MCF 10A (cell line): ENCODE data around the gene CELF4. TPM values are rescaled to one million over a fixed set of nuclear protein-coding genes. Genes with fewer than 3 reads are reported as not detected.

Experiments used
- BruUV-seq: library from RNA; stranded (reverse); fragments of 400-500 nt; replicated peaks from 2 replicates; lab custom pipeline; 2021; lab: Mats Ljungman, UMichigan
- CTCF ChIA-PET: fragments of 300-600 bp; sonication (Branson Sonifier 250); formaldehyde crosslinking; extraction: SDS; loops from one replicate; lab custom pipeline; 2021; ENCODE audit warnings: antibody characterized with exemption, inconsistent platforms; lab: Yijun Ruan, JAX
- POLR2A ChIA-PET: fragments of 300-600, 350-650 bp; sonication (Branson Sonifier 250); formaldehyde crosslinking; extraction: SDS; loops from one replicate; lab custom pipeline; 2020; ENCODE audit warnings: antibody characterized with exemption, inconsistent platforms; lab: Yijun Ruan, JAX
- DNase-seq: peaks from one replicate; pipeline ENCODE4 v3.0.0-alpha.2; 2018; ENCODE audit not compliant: unreplicated experiment
- H3K27ac Mint-ChIP-seq: one replicate; pipeline ENCODE4 v1.8.0; 2022; ENCODE audit warnings: mild to moderate bottlenecking, low read depth, mixed read lengths; ENCODE audit not compliant: unreplicated experiment
- H3K27me3 Mint-ChIP-seq: one replicate; pipeline ENCODE4 v1.8.0; 2022; ENCODE audit warnings: mixed read lengths; ENCODE audit not compliant: insufficient read depth, unreplicated experiment
- H3K36me3 Mint-ChIP-seq: one replicate; pipeline ENCODE4 v1.8.0; 2022; ENCODE audit warnings: mild to moderate bottlenecking, moderate library complexity, mixed read lengths; ENCODE audit not compliant: insufficient read depth, unreplicated experiment
- H3K4me1 Mint-ChIP-seq: one replicate; pipeline ENCODE4 v1.8.0; 2022; ENCODE audit warnings: mixed read lengths; ENCODE audit not compliant: insufficient read depth, unreplicated experiment
- H3K4me3 Mint-ChIP-seq: one replicate; pipeline ENCODE4 v1.8.0; 2022; ENCODE audit warnings: mild to moderate bottlenecking, moderate library complexity, mixed read lengths; ENCODE audit not compliant: unreplicated experiment
- H3K9me3 Mint-ChIP-seq: one replicate; pipeline ENCODE4 v1.8.0; 2022; ENCODE audit warnings: mixed read lengths; ENCODE audit not compliant: unreplicated experiment
- intact Hi-C: fragments of 100-400 bp; cut with micrococcal nuclease; formaldehyde crosslinking; loops from 2 replicates; pipeline ENCODE4 v1.14.1; 2022
- total RNA-seq: library from RNA; stranded (reverse); gene quantifications from 2 replicates; pipeline ENCODE4 v1.2.3, GENCODE V29; 2022
- TF ChIP-seq, protein P1 (sequence below): fragments of 200-600 bp; IDR thresholded peaks from one replicate; pipeline ENCODE4 v1.8.0; 2022; ENCODE audit warnings: antibody characterized with exemption, mild to moderate bottlenecking; ENCODE audit not compliant: unreplicated experiment

The CELF4 gene
- total RNA-seq, 1 experiment from 2014 or later: not detected

DNA sequence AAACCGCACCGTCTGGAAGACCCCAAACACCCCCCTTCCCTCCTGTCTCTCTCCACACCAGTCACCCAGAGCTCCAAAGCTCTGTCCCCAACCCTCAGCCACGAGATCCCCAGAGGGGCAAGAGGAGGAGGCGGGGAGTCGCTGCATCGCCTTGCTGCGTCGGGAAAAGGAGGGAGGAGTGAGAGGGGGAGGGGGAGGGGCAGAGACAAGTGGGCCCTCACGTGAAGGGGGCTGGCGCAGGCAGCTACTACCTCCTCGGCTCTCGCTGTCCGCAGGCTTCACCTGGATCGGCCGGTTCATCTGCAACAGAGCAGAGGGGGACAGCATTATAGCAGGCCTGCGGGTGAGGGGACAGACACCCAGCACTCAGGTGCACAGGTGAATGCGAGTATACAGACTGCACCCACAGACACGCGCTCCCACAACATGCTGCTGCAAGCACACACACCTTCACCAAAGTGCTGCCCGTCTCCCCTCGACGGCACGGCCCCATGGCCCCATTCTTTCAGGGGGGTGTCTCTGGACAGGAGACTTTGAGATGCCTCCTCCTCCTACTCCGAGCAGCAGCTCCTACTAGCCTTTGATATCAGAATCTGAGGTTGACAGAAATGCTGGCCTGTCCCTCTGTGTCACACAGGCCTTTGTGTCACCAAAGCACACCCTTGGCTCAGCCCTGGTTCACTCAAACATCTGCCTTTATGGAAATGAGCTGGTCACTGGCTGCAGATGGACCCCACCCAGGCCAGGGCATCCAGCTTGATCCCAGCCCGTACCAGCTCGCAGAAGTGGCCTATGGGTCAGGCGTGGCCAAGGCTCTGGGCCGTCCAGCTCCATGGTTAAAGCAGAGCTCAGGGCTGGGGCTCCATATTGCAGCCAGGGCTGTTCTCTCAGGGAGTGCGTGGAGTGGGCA is 243.8 kb downstream of the CELF4 start:
- ChIA-PET CTCF (interaction anchor here (0.6 to 1.3 kb wide), 6 partner anchors 12 to 21 kb away, joined by 3 to 7 read pairs (median 4); no protein-coding TSS in a partner anchor), POLR2A (no interaction called here)
- DNase-seq: no peak
- BruUV-seq: no TSS peak
- H3K27ac Mint-ChIP-seq: no peak overlapping the region
- H3K4me3 Mint-ChIP-seq: no peak overlapping the region
- H3K9me3 Mint-ChIP-seq: no peaks in the 10 kb centered on the region
- H3K36me3 Mint-ChIP-seq: no peaks in the 10 kb centered on the region
- intact Hi-C loops: no loop called here
- no peaks in the 10 kb centered on the region for H3K4me1 Mint-ChIP-seq
- TF ChIP-seq, protein P1, sequence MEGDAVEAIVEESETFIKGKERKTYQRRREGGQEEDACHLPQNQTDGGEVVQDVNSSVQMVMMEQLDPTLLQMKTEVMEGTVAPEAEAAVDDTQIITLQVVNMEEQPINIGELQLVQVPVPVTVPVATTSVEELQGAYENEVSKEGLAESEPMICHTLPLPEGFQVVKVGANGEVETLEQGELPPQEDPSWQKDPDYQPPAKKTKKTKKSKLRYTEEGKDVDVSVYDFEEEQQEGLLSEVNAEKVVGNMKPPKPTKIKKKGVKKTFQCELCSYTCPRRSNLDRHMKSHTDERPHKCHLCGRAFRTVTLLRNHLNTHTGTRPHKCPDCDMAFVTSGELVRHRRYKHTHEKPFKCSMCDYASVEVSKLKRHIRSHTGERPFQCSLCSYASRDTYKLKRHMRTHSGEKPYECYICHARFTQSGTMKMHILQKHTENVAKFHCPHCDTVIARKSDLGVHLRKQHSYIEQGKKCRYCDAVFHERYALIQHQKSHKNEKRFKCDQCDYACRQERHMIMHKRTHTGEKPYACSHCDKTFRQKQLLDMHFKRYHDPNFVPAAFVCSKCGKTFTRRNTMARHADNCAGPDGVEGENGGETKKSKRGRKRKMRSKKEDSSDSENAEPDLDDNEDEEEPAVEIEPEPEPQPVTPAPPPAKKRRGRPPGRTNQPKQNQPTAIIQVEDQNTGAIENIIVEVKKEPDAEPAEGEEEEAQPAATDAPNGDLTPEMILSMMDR: no peak
- no peaks in the 10 kb centered on the region for H3K27me3 Mint-ChIP-seq

DNA sequence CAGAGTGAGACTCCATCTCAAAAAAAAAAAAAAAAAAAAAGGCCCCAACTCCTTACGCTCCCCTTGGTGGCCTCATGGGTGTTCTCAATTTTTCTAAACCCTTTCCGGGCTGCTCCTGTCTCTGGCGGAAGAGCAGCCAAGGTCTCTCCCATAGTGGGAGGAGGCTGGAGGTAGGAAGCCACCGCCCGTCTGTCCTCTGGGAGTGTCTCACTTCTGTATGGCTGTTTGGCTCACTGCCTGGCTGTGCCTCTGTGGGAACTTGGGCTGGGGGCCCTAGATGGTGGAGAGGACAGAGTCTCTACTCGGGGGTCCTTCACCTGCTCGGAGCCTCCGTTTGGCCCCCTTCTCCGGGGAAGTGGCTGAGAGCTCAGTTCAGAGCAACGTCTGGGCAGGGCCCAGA is 245.3 kb downstream of the CELF4 start:
- no TSS peak for BruUV-seq
- H3K36me3 Mint-ChIP-seq: no peaks in the 10 kb centered on the region
- H3K27ac Mint-ChIP-seq: peak overlapping the region; percentile 22
- POLR2A ChIA-PET: no interaction called here
- CTCF ChIA-PET: interaction anchor here (0.6 to 1.2 kb wide), 3 partner anchors 10 to 378 kb away, joined by 3 to 4 read pairs (median 3); no protein-coding TSS in a partner anchor
- no peaks in the 10 kb centered on the region for H3K9me3 Mint-ChIP-seq
- H3K27me3 Mint-ChIP-seq: no peaks in the 10 kb centered on the region
- no peaks in the 10 kb centered on the region for H3K4me1 Mint-ChIP-seq
- intact Hi-C loops: no loop called here
- H3K4me3 Mint-ChIP-seq: no peak overlapping the region
- DNase-seq: no peak
- TF ChIP-seq, protein P1: no peak

DNA sequence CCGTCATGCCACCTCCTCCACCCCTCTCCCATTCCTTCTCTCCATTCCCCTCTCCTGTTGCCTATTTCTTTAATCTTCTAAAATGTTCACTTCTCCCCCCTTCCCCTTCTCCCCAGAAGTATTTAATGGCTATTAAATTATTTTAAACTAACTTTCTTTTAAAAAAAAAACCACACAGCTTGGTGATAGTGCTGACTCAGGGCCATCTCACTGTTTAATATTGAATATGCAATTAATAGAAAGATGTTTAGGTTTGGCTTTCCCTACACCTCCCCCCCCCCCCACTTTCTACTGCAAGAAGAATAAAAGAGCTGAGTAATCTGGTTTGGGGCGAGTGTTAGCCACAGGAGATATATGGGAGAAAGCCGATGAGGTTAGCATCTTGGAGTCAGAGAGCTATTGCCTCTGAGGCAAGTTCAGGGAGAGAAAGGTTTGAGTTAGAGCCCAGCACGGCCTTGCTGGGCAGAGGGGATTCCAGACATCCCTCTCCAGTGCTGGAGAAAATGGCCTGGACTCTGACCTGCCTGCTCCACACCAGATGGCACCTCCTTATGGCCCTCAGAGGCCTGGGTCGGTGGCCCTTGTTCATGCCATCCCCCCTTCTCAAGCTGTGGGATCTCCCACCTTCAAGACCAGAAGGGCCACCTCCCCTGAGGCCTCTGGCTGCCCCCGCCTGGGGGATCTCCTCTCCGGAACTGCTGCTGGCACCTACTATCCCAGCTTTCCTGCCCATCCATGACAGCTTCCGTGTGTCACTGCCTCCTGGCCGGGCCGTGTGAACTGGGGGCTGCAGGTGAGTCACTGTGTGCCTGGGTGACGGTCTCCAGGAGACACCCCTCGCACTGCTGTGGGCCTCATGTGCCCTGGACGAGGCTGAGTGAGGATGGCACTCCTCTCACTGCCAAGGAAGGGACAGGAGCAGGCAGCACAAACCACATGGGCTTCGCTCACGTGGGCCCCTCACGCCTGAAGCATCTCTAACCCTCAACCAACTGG is 246.9 kb downstream of the CELF4 start:
- TF ChIP-seq, protein P1: no peak

More for the DNA sequence above, 246.9 kb downstream of the CELF4 start:
- ChIA-PET POLR2A (interaction anchor here (0.6 kb wide), 1 partner anchor 42 kb away, joined by 3 read pairs; no protein-coding TSS in a partner anchor), CTCF (interaction anchor here (1.2 kb wide), 1 partner anchor 376 kb away, joined by 4 read pairs; no protein-coding TSS in a partner anchor)
- Mint-ChIP-seq H3K27me3 (peaks cover 8% of the 10 kb centered on the region), H3K4me1 (no peaks in the 10 kb centered on the region), H3K27ac (no peak overlapping the region), H3K4me3 (no peak overlapping the region), H3K9me3 (no peaks in the 10 kb centered on the region), H3K36me3 (no peaks in the 10 kb centered on the region)
- intact Hi-C loops: no loop called here
- DNase-seq: no peak
- BruUV-seq: no TSS peak
